Chondrocyte (in vitro differentiated cells): ENCODE results near the gene HSPH1. TPM values are rescaled to one million over a fixed set of nuclear protein-coding genes. Genes with fewer than 3 reads are reported as not detected.

ENCODE experiments used
- DNase-seq: peaks from one replicate; pipeline ENCODE4 v3.0.0; 2021; ENCODE audit warnings: mixed read lengths, low spot score
- H3K27ac Mint-ChIP-seq: one replicate; pipeline ENCODE4 v1.8.0; 2021; ENCODE audit warnings: mild to moderate bottlenecking, moderate library complexity, mixed read lengths; ENCODE audit not compliant: unreplicated experiment
- H3K27me3 Mint-ChIP-seq: 2 replicates; pipeline ENCODE4 v1.8.0; 2021; ENCODE audit warnings: low read depth, mixed read lengths
- H3K36me3 Mint-ChIP-seq: 2 replicates; pipeline ENCODE4 v1.8.0; 2021; ENCODE audit warnings: low read depth, mixed read lengths
- H3K4me1 Mint-ChIP-seq: 2 replicates; pipeline ENCODE4 v1.8.0; 2021; ENCODE audit warnings: low read depth, mild to moderate bottlenecking, mixed read lengths
- H3K4me3 Mint-ChIP-seq: one replicate; pipeline ENCODE4 v1.8.0; 2021; ENCODE audit warnings: mild to moderate bottlenecking, moderate library complexity, mixed read lengths; ENCODE audit not compliant: unreplicated experiment
- H3K9me3 Mint-ChIP-seq: 2 replicates; pipeline ENCODE4 v1.8.0; 2021; ENCODE audit warnings: low read depth, mixed read lengths
- total RNA-seq: library from RNA; stranded (reverse); gene quantifications from 3 replicates; pipeline ENCODE4 v1.2.1, GENCODE V29; 2021
- TF ChIP-seq, protein P1 (sequence below): fragments of 200-600 bp; sonication (generic); IDR thresholded peaks from 2 replicates; pipeline ENCODE4 v1.5.0; 2021; ENCODE audit warnings: antibody characterized with exemption, mild to moderate bottlenecking, moderate library complexity

Gene HSPH1
- total RNA-seq, 1 donor from 2014 or later = 67.5 TPM

DNA sequence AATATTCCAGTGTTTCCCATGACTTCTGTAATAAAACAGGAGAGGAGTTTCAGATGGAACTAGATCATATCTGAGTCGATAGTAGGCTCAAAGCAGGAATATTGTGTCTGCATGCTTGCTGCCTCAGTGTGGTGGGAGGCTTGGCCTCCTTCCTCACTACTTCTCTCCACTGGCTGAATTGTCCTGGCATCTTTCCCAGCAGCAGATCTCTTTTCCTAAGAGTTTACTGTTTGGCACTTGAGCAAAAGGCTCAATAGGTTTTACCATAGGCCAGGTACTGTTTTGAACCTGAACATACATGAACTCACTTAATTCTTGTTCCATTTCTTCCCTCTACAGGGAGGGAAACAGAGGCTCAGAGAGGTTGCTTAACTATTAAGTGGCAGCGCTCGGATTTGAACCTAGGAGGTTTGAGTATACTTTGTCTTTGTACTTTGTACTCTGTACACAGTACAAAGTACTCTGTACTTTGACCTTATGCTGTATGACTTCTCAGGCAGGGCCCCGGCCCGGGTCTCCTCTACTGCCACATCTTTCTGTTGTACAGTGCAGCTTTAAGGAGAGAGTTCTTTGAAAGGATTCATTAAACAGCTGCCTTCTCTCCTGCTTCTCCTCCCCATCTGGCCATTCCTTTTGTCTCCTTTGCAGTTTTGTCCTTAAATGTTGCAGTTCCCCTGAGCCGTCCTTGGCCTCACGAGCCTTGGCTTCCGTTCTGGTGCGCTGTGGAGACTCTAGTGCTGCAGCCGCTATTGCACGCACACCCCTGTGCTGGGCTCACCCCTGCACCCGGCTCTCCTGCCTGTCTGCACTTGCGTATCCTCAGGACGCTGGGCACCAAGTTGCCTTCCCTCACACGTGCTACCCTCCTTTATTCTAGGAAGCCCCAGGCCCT is 46.2 kb upstream of the HSPH1 start:
- Mint-ChIP-seq H3K27ac (peak overlapping the region; percentile 15), H3K27me3 (no peaks in the 10 kb centered on the region), H3K9me3 (no peaks in the 10 kb centered on the region), H3K4me1 (peaks cover 28% of the 10 kb centered on the region), H3K36me3 (no peaks in the 10 kb centered on the region), H3K4me3 (no peak overlapping the region)
- DNase-seq = no peak
- TF ChIP-seq, protein P1, sequence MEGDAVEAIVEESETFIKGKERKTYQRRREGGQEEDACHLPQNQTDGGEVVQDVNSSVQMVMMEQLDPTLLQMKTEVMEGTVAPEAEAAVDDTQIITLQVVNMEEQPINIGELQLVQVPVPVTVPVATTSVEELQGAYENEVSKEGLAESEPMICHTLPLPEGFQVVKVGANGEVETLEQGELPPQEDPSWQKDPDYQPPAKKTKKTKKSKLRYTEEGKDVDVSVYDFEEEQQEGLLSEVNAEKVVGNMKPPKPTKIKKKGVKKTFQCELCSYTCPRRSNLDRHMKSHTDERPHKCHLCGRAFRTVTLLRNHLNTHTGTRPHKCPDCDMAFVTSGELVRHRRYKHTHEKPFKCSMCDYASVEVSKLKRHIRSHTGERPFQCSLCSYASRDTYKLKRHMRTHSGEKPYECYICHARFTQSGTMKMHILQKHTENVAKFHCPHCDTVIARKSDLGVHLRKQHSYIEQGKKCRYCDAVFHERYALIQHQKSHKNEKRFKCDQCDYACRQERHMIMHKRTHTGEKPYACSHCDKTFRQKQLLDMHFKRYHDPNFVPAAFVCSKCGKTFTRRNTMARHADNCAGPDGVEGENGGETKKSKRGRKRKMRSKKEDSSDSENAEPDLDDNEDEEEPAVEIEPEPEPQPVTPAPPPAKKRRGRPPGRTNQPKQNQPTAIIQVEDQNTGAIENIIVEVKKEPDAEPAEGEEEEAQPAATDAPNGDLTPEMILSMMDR = no peak

DNA sequence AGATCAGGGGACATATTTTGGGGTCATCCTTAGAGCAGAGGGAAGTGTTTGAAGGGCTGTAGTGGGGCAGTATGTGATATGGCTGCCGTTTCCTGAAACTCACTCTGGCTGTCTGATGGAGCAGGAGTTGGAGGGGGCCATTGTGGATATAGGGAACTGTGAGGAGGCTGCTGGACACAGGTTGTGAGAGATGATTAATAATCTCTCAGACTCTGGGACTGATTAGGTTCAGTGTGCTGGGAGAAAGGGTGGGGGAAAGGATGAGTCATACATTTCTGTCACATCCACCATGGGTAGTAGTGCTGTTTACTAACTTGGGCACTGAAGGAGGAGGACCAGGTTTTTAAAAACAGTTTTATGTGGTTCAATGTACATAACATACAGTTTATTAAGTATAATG is 42.9 kb upstream of the HSPH1 start:
- TF ChIP-seq, protein P1 = no peak
- peaks cover 31% of the 10 kb centered on the region for H3K4me1 Mint-ChIP-seq
- H3K4me3 Mint-ChIP-seq = no peak overlapping the region
- no peak for DNase-seq
- H3K9me3 Mint-ChIP-seq = no peaks in the 10 kb centered on the region
- no peaks in the 10 kb centered on the region for H3K36me3 Mint-ChIP-seq
- H3K27ac Mint-ChIP-seq = no peak overlapping the region
- H3K27me3 Mint-ChIP-seq = no peaks in the 10 kb centered on the region

DNA sequence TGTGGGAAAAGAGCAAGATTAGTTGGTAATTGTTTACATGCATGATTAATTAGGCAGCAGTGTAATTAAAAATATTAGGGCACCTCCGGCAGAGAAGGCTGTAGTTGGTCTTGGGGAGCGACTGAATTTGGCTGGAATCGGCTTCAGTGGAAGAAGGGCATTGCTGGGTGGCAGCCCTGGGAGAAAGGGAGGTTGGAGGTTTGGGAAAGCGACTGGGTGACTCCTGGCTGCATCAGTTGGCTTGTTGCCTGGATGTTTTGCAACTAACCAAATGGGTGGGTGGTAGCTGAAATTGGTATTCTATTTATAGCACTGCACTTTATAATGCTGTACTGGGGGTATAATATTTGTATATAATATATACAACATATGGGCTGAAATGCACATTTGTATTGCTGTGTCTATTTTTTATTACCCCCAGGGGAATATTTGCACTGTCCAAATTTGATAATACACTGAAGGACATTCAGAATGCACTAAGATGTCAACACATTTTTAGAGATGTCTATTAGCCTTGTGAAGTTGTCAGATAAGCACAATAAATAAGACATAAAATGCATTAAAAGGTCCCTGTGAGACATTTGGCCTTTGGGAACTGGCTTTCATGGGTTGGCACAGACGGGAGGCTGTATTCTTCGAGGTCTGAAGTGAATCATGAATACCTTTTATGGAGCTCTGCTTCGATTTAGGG is 39.8 kb upstream of the HSPH1 start:
- no peaks in the 10 kb centered on the region for H3K36me3 Mint-ChIP-seq
- H3K4me3 Mint-ChIP-seq = peak overlapping the region; percentile 72
- TF ChIP-seq, protein P1 = no peak
- H3K4me1 Mint-ChIP-seq = peaks cover 20% of the 10 kb centered on the region
- no peaks in the 10 kb centered on the region for H3K27me3 Mint-ChIP-seq
- no peak for DNase-seq
- H3K27ac Mint-ChIP-seq = peak overlapping the region; percentile 55
- H3K9me3 Mint-ChIP-seq = no peaks in the 10 kb centered on the region

DNA sequence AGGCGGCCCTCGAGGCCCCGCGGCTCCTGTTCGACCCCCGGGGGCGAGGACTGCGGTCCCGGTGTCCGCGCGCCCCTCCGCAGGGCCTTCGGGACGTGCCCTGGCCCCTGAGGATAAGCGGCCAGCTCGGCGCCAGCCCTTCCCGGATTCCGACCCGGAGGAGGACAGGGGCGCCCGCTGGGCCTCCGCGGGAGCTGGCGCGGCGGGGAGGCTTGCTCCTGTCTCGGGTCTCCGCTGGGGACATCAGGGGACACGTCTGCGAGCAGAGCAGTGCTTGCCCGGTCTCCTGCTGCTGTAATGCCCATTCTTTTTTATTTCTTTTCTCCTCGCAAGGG is 38.9 kb upstream of the HSPH1 start:
- Mint-ChIP-seq H3K9me3 (no peaks in the 10 kb centered on the region), H3K4me3 (peak overlapping the region; percentile 72), H3K36me3 (no peaks in the 10 kb centered on the region), H3K4me1 (peaks cover 20% of the 10 kb centered on the region), H3K27ac (peak overlapping the region; percentile 55), H3K27me3 (no peaks in the 10 kb centered on the region)
- DNase-seq = no peak
- TF ChIP-seq, protein P1 = no peak

DNA sequence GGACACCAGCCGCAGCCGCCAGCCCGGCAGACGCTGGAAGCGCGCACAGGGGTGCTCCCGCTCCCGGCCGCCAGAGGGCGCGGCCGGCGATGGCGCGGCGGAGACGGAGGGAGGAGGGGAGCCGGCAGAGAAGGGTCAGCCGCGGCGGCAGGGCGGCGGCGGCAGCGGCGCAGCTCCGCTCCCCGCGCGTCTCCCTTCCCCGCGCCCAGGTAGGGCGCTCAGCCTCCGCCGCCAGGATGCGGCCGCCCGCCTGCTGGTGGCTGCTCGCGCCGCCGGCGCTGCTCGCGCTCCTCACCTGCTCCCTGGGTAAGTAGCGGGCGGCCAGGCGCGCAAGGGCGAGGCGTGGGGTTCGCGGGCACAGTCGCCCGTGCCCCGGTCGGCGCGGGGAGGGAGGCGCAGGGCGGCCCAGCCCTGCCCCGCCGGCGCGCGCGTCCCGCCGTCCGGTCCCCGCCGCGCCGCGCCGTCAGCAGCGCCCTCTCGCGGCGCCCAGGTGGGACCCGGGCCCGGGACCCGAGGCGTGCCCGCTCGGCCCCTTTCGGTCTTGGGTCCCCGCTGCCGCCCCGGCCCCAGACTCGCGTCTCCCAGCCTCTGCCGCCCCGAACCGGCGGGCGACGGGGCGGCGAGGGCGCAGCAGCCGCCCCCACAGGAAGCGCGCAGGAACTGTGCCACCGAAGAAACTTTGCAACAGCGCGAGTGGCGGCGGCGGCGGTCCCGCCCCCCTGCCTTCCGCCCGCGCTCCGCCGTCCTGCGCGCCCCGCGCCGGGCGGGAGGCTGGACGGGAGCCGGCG is 38.3 kb upstream of the HSPH1 start, which contains the start of gene B3GLCT:
TSS of gene B3GLCT (plus strand) at position 127 of the 788 bp plus-strand sequence. CDS start at position 237, 110 bp downstream.
- no peaks in the 10 kb centered on the region for H3K27me3 Mint-ChIP-seq
- H3K4me3 Mint-ChIP-seq = peak within 1 kb of the TSS; percentile 76
- no peak for DNase-seq
- H3K36me3 Mint-ChIP-seq = no peaks in the 10 kb centered on the region
- peaks cover 20% of the 10 kb centered on the region for H3K4me1 Mint-ChIP-seq
- H3K27ac Mint-ChIP-seq = peak within 1 kb of the TSS; percentile 68
- TF ChIP-seq, protein P1 = peak; percentile 85
- no peaks in the 10 kb centered on the region for H3K9me3 Mint-ChIP-seq
